ENCODE measurements around the gene HECTD1.
"Not testable (repeated sequence)": the region's sequence is repeated elsewhere in the genome, so short reads cannot be mapped to it uniquely, and the experiment has no call there.

HECTD1 gene

GRCh38 chr14:31086466-31086865 lies 121.1 kb downstream of the HECTD1 start:
- ATAC-seq: not testable (repeated sequence)

GRCh38 chr14:31085027-31085426 lies 122.6 kb downstream of the HECTD1 start:
- no peak for ATAC-seq

GRCh38 chr14:31084385-31084784 lies 123.2 kb downstream of the HECTD1 start:
- no peak for ATAC-seq

- no peak for ATAC-seq
Measured at GRCh38 chr14:31083781-31084180, 123.8 kb downstream of the HECTD1 start.

GRCh38 chr14:31080484-31080883 lies 127.1 kb downstream of the HECTD1 start:
- ATAC-seq: no peak

- no peak for ATAC-seq
Measured at GRCh38 chr14:31080056-31080455, 127.5 kb downstream of the HECTD1 start.

GRCh38 chr14:31078766-31079165 lies 128.8 kb downstream of the HECTD1 start:
- no peak for ATAC-seq

GRCh38 chr14:31075144-31075543 lies 132.4 kb downstream of the HECTD1 start:
- no peak for ATAC-seq

GRCh38 chr14:31071151-31071550 lies 136.4 kb downstream of the HECTD1 start:
- no peak for ATAC-seq

GRCh38 chr14:31070431-31070830 lies 137.2 kb downstream of the HECTD1 start:
- no peak for ATAC-seq

- ATAC-seq: no peak
Measured at GRCh38 chr14:31069343-31069742, 138.2 kb downstream of the HECTD1 start.

GRCh38 chr14:31068235-31068634 lies 139.4 kb downstream of the HECTD1 start:
- ATAC-seq: no peak

- ATAC-seq: not testable (repeated sequence)
Measured at GRCh38 chr14:31062908-31063307, 144.7 kb downstream of the HECTD1 start.

GRCh38 chr14:31060253-31060875 lies 147.2 kb downstream of the HECTD1 start:
- ATAC-seq: no peak

- ATAC-seq: no peak
Measured at GRCh38 chr14:31059152-31059924, 148.3 kb downstream of the HECTD1 start.

- no peak for ATAC-seq
Measured at GRCh38 chr14:31057701-31058364, 149.8 kb downstream of the HECTD1 start.

GRCh38 chr14:31057035-31057434 lies 150.6 kb downstream of the HECTD1 start:
- ATAC-seq: no peak

- not testable (repeated sequence) for ATAC-seq
Measured at GRCh38 chr14:31052905-31053586, 154.5 kb downstream of the HECTD1 start.

- ATAC-seq: no peak
Measured at GRCh38 chr14:31051511-31051910, 156.1 kb downstream of the HECTD1 start.

- no peak for ATAC-seq
Measured at GRCh38 chr14:31051023-31051422, 156.6 kb downstream of the HECTD1 start.
